Left ventricle myocardium inferior (tissue), 1 donor: ENCODE data around the gene INSYN2B. TPM values are rescaled to one million over a fixed set of nuclear protein-coding genes. Genes with fewer than 3 reads are reported as not detected.
A peak's percentile ranks its signal among the peaks of the same experiment; 100 is the strongest.

ENCODE experiments used
- DNase-seq: peaks from one replicate; pipeline ENCODE4 v3.0.0-alpha.2; 2020
- H3K27ac ChIP-seq: fragments of 200-600 bp; replicated peaks from 2 replicates; pipeline ENCODE4 v1.8.0; 2021
- H3K27me3 ChIP-seq: fragments of 200-600 bp; 2 replicates; pipeline ENCODE4 v1.8.0; 2021; ENCODE audit warnings: low read depth
- H3K36me3 ChIP-seq: fragments of 200-600 bp; 2 replicates; pipeline ENCODE4 v1.8.0; 2021
- H3K4me1 ChIP-seq: fragments of 200-600 bp; 2 replicates; pipeline ENCODE4 v1.8.0; 2021
- H3K4me3 ChIP-seq: fragments of 200-600 bp; 2 replicates; pipeline ENCODE4 v1.8.0; 2021; ENCODE audit warnings: mild to moderate bottlenecking, moderate library complexity
- H3K9me3 ChIP-seq: fragments of 200-600 bp; replicated peaks from 2 replicates; pipeline ENCODE4 v1.8.0; 2021
- CTCF ChIP-seq: fragments of 200-600 bp; IDR thresholded peaks from 2 replicates; pipeline ENCODE4 v1.8.0; 2021; ENCODE audit warnings: antibody characterized with exemption, mild to moderate bottlenecking, borderline replicate concordance
- intact Hi-C: fragments of 100-400 bp; cut with micrococcal nuclease; formaldehyde crosslinking; loops from one replicate; pipeline ENCODE4 v1.11.0; 2022
- total RNA-seq: library from RNA; stranded (reverse); fragmentation: NEBNext Ultra II Directional; extraction: Animal tissue kit (Norgen Biotek cat#: 25700); gene quantifications from one replicate; pipeline ENCODE4 v1.2.1, GENCODE V29; 2021
- donor health status: DM: no; HTN: yes; CAD: no; lungs with severe emphysema.

The INSYN2B gene
- total RNA-seq, 1 donor from 2014 or later: 0.08 TPM

GRCh38 chr5:169950333-169950732 lies 30.0 kb downstream of the INSYN2B start:
- intact Hi-C loops: no loop called here
- no peak for DNase-seq
- no peak for TF ChIP-seq CTCF
- Histone ChIP-seq H3K36me3 (no peaks in the 10 kb centered on the region), H3K27ac (no peak overlapping the region), H3K9me3 (no peaks in the 10 kb centered on the region), H3K27me3 (peaks cover 63% of the 10 kb centered on the region), H3K4me3 (no peak overlapping the region), H3K4me1 (no peaks in the 10 kb centered on the region)

GRCh38 chr5:169946743-169947295 lies 33.5 kb downstream of the INSYN2B start:
- no peaks in the 10 kb centered on the region for H3K4me1 ChIP-seq
- no peak for TF ChIP-seq CTCF
- intact Hi-C loops: no loop called here
- H3K36me3 ChIP-seq: no peaks in the 10 kb centered on the region
- no peak overlapping the region for H3K27ac ChIP-seq
- no peak overlapping the region for H3K4me3 ChIP-seq
- H3K9me3 ChIP-seq: no peaks in the 10 kb centered on the region
- no peak for DNase-seq
- H3K27me3 ChIP-seq: peaks cover 29% of the 10 kb centered on the region

GRCh38 chr5:169945831-169946261 lies 34.4 kb downstream of the INSYN2B start:
- no peaks in the 10 kb centered on the region for H3K36me3 ChIP-seq
- intact Hi-C loops: no loop called here
- H3K27me3 ChIP-seq: peaks cover 25% of the 10 kb centered on the region
- H3K27ac ChIP-seq: peak overlapping the region; percentile 42
- DNase-seq: peak; percentile 20
- no peak for TF ChIP-seq CTCF
- H3K4me3 ChIP-seq: no peak overlapping the region
- no peaks in the 10 kb centered on the region for H3K4me1 ChIP-seq
- no peaks in the 10 kb centered on the region for H3K9me3 ChIP-seq

GRCh38 chr5:169944922-169945680 lies 35.2 kb downstream of the INSYN2B start:
- no peak for DNase-seq
- TF ChIP-seq CTCF: no peak
- intact Hi-C loops: no loop called here

GRCh38 chr5:169944115-169944514 lies 36.2 kb downstream of the INSYN2B start:
- intact Hi-C loops: no loop called here
- peak; percentile 15 for DNase-seq
- H3K4me3 ChIP-seq: no peak overlapping the region
- no peaks in the 10 kb centered on the region for H3K36me3 ChIP-seq
- H3K27me3 ChIP-seq: peaks cover 22% of the 10 kb centered on the region
- no peaks in the 10 kb centered on the region for H3K4me1 ChIP-seq
- H3K27ac ChIP-seq: no peak overlapping the region
- TF ChIP-seq CTCF: no peak
- H3K9me3 ChIP-seq: no peaks in the 10 kb centered on the region

More at GRCh38 chr5:169944922-169945680, 35.2 kb downstream of the INSYN2B start:
- H3K4me1 ChIP-seq: no peaks in the 10 kb centered on the region
- H3K27ac ChIP-seq: peak overlapping the region; percentile 42
- H3K9me3 ChIP-seq: no peaks in the 10 kb centered on the region
- no peak overlapping the region for H3K4me3 ChIP-seq
- peaks cover 24% of the 10 kb centered on the region for H3K27me3 ChIP-seq
- H3K36me3 ChIP-seq: no peaks in the 10 kb centered on the region
